Muscle of leg (tissue), 11 donors: ENCODE measurements around the gene ZNF628. TPM values are rescaled to one million over a fixed set of nuclear protein-coding genes. Genes with fewer than 3 reads are reported as not detected.

Experiments used
- DNase-seq: peaks from one replicate; pipeline ENCODE4 v3.0.0; 2013
- H3K27ac ChIP-seq: one replicate; pipeline ENCODE4 v1.5.1; 2013; ENCODE audit warnings: mild to moderate bottlenecking, low read length, control low read depth
- H3K27me3 ChIP-seq: one replicate; pipeline ENCODE4 v1.6.1; 2013; ENCODE audit warnings: low read length; ENCODE audit not compliant: control insufficient read depth, insufficient read depth
- H3K36me3 ChIP-seq: one replicate; pipeline ENCODE4 v1.6.1; 2013; ENCODE audit warnings: low read length; ENCODE audit not compliant: control insufficient read depth, insufficient read depth
- H3K4me1 ChIP-seq: one replicate; pipeline ENCODE4 v1.6.1; 2013; ENCODE audit warnings: low read length; ENCODE audit not compliant: control insufficient read depth, insufficient read depth
- H3K4me3 ChIP-seq: one replicate; pipeline ENCODE4 v1.5.1; 2013; ENCODE audit warnings: low read length, control low read depth
- H3K9me3 ChIP-seq: replicated peaks from 2 replicates; pipeline ENCODE4 v1.6.1; 2013; ENCODE audit warnings: low read depth, low read length; ENCODE audit not compliant: control insufficient read depth
- WGBS: methylation state at CpG from one replicate; pipeline ENCODE4 v1.1.5; 2013; ENCODE audit warnings: missing lambda C conversion rate; ENCODE audit not compliant: insufficient coverage; 5-methylcytosine and 5-hydroxymethylcytosine counted together
- polyA plus RNA-seq, 8 donors: library from polyadenylated mRNA; unstranded; fragments of 120-200 nt; gene quantifications; one replicate each; pipeline versions ENCODE4 v1.2.1 to v1.2.3, GENCODE V29; 2013; ENCODE audit warnings: inconsistent platforms in 1 of 8, low replicate concordance in 1 of 8; ENCODE audit not compliant: insufficient read length in 8 of 8, insufficient read depth in 1 of 8
- total RNA-seq: library from RNA; stranded (reverse); fragments of 120-200 nt; gene quantifications from one replicate; pipeline ENCODE4 v1.2.4, GENCODE V29; 2013

The ZNF628 gene
- total and polyA plus RNA-seq, 9 donors: 1.6 to 5.1 (median 3.6) TPM

DNA sequence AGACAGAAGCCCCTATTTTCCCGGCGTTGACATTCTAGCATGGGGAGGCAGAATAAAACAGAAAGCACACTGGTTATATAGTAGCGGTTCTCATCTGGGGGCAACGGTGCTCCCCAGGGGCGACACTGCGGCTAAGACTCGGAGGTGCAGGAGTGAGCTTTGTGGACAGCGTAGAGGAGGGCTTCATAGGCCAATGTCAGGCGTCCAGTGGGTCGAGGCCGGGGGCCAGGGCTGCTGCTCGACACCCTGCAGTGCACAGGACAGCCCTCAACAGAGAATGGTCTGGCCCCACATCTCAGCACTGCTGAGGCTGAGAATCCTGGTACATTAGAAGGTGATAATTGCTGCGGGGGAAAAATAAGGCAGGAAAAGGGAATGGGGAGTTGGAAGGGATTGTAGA is 1.5 kb downstream of the ZNF628 start:
- H3K4me1 ChIP-seq: peaks cover 44% of the 10 kb centered on the region
- no peak overlapping the region for H3K27ac ChIP-seq
- no peak overlapping the region for H3K4me3 ChIP-seq
- no peaks in the 10 kb centered on the region for H3K9me3 ChIP-seq
- peaks cover 9% of the 10 kb centered on the region for H3K36me3 ChIP-seq
- 84% methylated on average over 13 of the region's 13 CpGs for whole genome bisulfite sequencing
- no peak for DNase-seq
- H3K27me3 ChIP-seq: no peaks in the 10 kb centered on the region

DNA sequence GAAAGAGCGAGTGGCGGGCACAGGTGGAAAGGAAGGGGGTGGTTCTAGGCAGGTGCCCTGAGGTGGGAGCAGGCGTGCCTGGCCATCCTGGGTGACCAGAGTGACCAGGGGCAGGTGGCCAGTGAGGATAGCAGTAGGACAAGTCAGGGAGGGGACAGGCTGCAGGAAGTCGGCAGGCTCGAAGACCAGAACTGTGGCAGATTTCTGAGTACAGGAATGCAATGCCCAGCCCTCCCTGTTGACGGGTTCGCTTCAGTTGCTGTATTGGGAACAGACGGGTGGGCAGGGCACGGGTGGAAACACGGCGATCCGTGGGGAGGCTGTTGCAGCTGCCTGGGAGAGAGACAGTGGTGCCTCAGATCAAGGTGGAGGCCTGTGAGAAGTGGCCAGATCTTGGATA is 1.9 kb downstream of the ZNF628 start:
- Histone ChIP-seq H3K36me3 (peaks cover 9% of the 10 kb centered on the region), H3K27me3 (no peaks in the 10 kb centered on the region), H3K4me3 (no peak overlapping the region), H3K4me1 (peaks cover 40% of the 10 kb centered on the region), H3K27ac (no peak overlapping the region), H3K9me3 (no peaks in the 10 kb centered on the region)
- 83% methylated on average over 12 of the region's 12 CpGs for WGBS
- no peak for DNase-seq

DNA sequence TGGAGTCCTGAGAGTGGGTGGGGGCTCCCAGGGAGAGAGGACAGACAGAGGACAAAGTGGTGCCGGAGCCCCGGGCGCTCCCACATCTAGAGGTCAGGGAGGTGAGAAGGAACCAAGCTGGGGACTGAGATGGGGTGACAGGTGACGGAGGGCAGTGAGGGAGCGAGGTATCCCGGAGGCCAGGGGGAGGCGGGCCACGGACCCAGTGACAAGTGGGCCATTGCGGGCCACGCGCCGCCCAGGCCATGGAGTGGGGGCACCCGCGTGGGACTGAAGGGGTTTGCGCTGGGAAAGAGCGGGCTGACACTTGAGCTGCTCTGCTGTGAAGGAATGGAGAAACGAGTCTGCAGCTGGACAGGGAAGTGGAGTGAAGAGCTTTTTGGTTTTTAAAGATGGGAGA is 2.6 kb downstream of the ZNF628 start:
- Histone ChIP-seq H3K27ac (no peak overlapping the region), H3K9me3 (no peaks in the 10 kb centered on the region), H3K4me3 (no peak overlapping the region), H3K36me3 (peaks cover 14% of the 10 kb centered on the region), H3K4me1 (peaks cover 36% of the 10 kb centered on the region), H3K27me3 (no peaks in the 10 kb centered on the region)
- no peak for DNase-seq
- WGBS: 83% methylated on average over 17 of the region's 17 CpGs

- H3K4me1 ChIP-seq: peaks cover 36% of the 10 kb centered on the region
- peaks cover 14% of the 10 kb centered on the region for H3K36me3 ChIP-seq
- H3K27me3 ChIP-seq: no peaks in the 10 kb centered on the region
- no peak for DNase-seq
- no peak overlapping the region for H3K27ac ChIP-seq
- H3K9me3 ChIP-seq: no peaks in the 10 kb centered on the region
- 78% methylated on average over 13 of the region's 15 CpGs for WGBS
- no peak overlapping the region for H3K4me3 ChIP-seq
These were observed 3.2 kb downstream of the ZNF628 start for GRCh38 chr19:55479451-55480230.

DNA sequence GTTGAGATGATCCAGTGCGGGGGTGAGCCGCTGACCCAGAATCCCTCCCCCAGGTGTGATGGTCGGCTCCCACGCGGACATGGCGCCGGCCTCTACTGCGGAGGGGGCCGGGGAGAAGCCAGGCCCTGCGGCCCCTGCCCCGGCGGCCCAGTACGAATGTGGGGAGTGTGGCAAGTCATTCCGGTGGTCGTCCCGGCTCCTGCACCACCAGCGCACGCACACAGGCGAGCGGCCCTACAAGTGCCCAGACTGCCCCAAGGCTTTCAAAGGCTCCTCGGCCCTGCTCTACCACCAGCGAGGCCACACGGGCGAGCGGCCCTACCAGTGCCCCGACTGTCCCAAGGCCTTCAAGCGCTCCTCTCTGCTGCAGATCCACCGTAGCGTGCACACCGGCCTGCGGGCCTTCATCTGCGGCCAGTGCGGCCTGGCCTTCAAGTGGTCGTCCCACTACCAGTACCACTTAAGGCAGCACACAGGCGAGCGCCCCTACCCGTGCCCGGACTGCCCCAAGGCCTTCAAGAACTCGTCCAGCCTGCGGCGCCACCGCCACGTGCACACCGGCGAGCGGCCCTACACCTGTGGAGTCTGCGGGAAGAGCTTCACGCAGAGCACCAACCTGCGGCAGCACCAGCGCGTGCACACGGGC is 4.9 kb downstream of the ZNF628 start:
- no peak for DNase-seq
- no peaks in the 10 kb centered on the region for H3K27me3 ChIP-seq

GRCh38 chr19:55481794-55482155 is 5.4 kb downstream of the ZNF628 start:
- Histone ChIP-seq H3K4me1 (peaks cover 40% of the 10 kb centered on the region), H3K4me3 (no peak overlapping the region), H3K27ac (no peak overlapping the region), H3K36me3 (peaks cover 14% of the 10 kb centered on the region), H3K9me3 (no peaks in the 10 kb centered on the region), H3K27me3 (no peaks in the 10 kb centered on the region)
- DNase-seq: no peak
- 63% methylated on average over 25 of the region's 40 CpGs for WGBS

More for the DNA sequence above, 4.9 kb downstream of the ZNF628 start:
- Histone ChIP-seq H3K27ac (no peak overlapping the region), H3K9me3 (no peaks in the 10 kb centered on the region), H3K4me1 (peaks cover 35% of the 10 kb centered on the region), H3K4me3 (no peak overlapping the region), H3K36me3 (peaks cover 14% of the 10 kb centered on the region)
- WGBS: 91% methylated on average over 43 of the region's 52 CpGs

- H3K27me3 ChIP-seq: no peaks in the 10 kb centered on the region
- no peak for DNase-seq
These were observed 5.9 kb downstream of the ZNF628 start for GRCh38 chr19:55482156-55482961.

GRCh38 chr19:55482967-55483705 is 6.7 kb downstream of the ZNF628 start:
- H3K4me1 ChIP-seq: peaks cover 43% of the 10 kb centered on the region
- no peaks in the 10 kb centered on the region for H3K27me3 ChIP-seq
- H3K27ac ChIP-seq: no peak overlapping the region
- no peaks in the 10 kb centered on the region for H3K9me3 ChIP-seq
- 90% methylated on average over 40 of the region's 47 CpGs for WGBS
- H3K4me3 ChIP-seq: no peak overlapping the region
- H3K36me3 ChIP-seq: peaks cover 14% of the 10 kb centered on the region
- DNase-seq: no peak

More at GRCh38 chr19:55482156-55482961, 5.9 kb downstream of the ZNF628 start:
- H3K4me1 ChIP-seq: peaks cover 43% of the 10 kb centered on the region
- H3K36me3 ChIP-seq: peaks cover 14% of the 10 kb centered on the region
- H3K4me3 ChIP-seq: no peak overlapping the region
- no peaks in the 10 kb centered on the region for H3K9me3 ChIP-seq
- no peak overlapping the region for H3K27ac ChIP-seq
- 82% methylated on average over 81 of the region's 83 CpGs for WGBS

- H3K9me3 ChIP-seq: no peaks in the 10 kb centered on the region
- H3K27me3 ChIP-seq: no peaks in the 10 kb centered on the region
- peaks cover 46% of the 10 kb centered on the region for H3K4me1 ChIP-seq
- 66% methylated on average over 37 of the region's 46 CpGs for WGBS
- peak overlapping the region; percentile 95 for H3K27ac ChIP-seq
- peak overlapping the region; percentile 75 for H3K4me3 ChIP-seq
- peaks cover 14% of the 10 kb centered on the region for H3K36me3 ChIP-seq
- DNase-seq: no peak
These were observed 7.5 kb downstream of the ZNF628 start for GRCh38 chr19:55483706-55484592.
